HG03558 (cell line): ENCODE data around the gene KDR.

Experiments used
- ATAC-seq: cut with Tn5 transposase; IDR thresholded peaks from one replicate; pipeline ENCODE4 v1.9.1; 2021; ENCODE audit warnings: moderate number of reproducible peaks; ENCODE audit not compliant: unreplicated experiment; ENCODE audit errors: extremely low read depth

KDR gene

GRCh38 chr4:55125087-55125721, at the start of gene KDR:
TSS of gene KDR (minus strand) at chr4:55125595. CDS start at chr4:55125293, 302 bp downstream.
- ATAC-seq: no peak

- ATAC-seq: no peak
Observed at GRCh38 chr4:55173580-55173979, 48.2 kb upstream of the KDR start.

- no peak for ATAC-seq
Observed at GRCh38 chr4:55172694-55173287, 47.4 kb upstream of the KDR start.

- ATAC-seq: no peak
Observed at GRCh38 chr4:55170462-55170861, 45.1 kb upstream of the KDR start.

- ATAC-seq: no peak
Observed at GRCh38 chr4:55169352-55169961, 44.1 kb upstream of the KDR start.

- ATAC-seq: no peak
Observed at GRCh38 chr4:55162396-55162795, 37.0 kb upstream of the KDR start.

- ATAC-seq: no peak
Observed at GRCh38 chr4:55161739-55162138, 36.3 kb upstream of the KDR start.

- no peak for ATAC-seq
Observed at GRCh38 chr4:55159851-55160250, 34.5 kb upstream of the KDR start.

- no peak for ATAC-seq
Observed at GRCh38 chr4:55158957-55159356, 33.6 kb upstream of the KDR start.

GRCh38 chr4:55157559-55158277, 32.3 kb upstream of the KDR start:
- no peak for ATAC-seq

- no peak for ATAC-seq
Observed at GRCh38 chr4:55154933-55155332, 29.5 kb upstream of the KDR start.

GRCh38 chr4:55154290-55154880, 29.0 kb upstream of the KDR start:
- no peak for ATAC-seq

GRCh38 chr4:55143858-55144257, 18.5 kb upstream of the KDR start:
- no peak for ATAC-seq

GRCh38 chr4:55138367-55138766, 13.0 kb upstream of the KDR start:
- no peak for ATAC-seq

- ATAC-seq: no peak
Observed at GRCh38 chr4:55136634-55137033, 11.2 kb upstream of the KDR start.

- no peak for ATAC-seq
Observed at GRCh38 chr4:55133951-55134350, 8.6 kb upstream of the KDR start.

GRCh38 chr4:55132775-55133174, 7.4 kb upstream of the KDR start:
- ATAC-seq: no peak

- no peak for ATAC-seq
Observed at GRCh38 chr4:55127521-55127920, 2.1 kb upstream of the KDR start.

GRCh38 chr4:55127053-55127452, 1.7 kb upstream of the KDR start:
- no peak for ATAC-seq

GRCh38 chr4:55125763-55126541, 557 bp upstream of the KDR start:
- ATAC-seq: no peak
